D721Med (cell line): ENCODE data around the gene TFIP11.

Experiments used
- DNase-seq: peaks from one replicate; pipeline ENCODE4 v3.0.0; 2011; ENCODE audit warnings: low spot score; ENCODE audit not compliant: insufficient read length
- FAIRE-seq: peaks from 2 replicates; lab custom pipeline; 2011; peaks lifted over from hg19 to GRCh38; lab: Jason Lieb, UNC
- TF ChIP-seq, protein P1 (sequence below): IDR thresholded peaks from 2 replicates; pipeline ENCODE4 v1.5.1; 2012; ENCODE audit warnings: mild to moderate bottlenecking, control low read depth; ENCODE audit not compliant: insufficient read depth; ENCODE audit errors: missing control alignments

TFIP11 gene

DNA sequence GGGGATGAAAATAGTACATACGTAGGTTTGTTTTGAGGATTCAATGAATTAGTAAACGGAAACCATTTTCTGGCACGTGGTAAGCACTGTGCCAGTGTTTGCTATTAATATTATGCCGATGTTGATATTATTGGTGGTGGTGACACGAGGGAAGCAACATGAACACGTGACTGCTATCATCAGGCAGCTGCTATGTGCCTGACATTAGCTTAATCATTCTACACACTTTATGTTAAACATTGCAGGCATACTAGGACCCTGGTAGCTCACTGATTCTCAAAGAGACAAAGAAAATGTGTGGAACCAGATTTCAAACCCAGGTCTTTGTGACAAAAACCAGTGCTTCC, 27.9 kb downstream of the TFIP11 start:
- no peak for FAIRE-seq
- TF ChIP-seq, protein P1, sequence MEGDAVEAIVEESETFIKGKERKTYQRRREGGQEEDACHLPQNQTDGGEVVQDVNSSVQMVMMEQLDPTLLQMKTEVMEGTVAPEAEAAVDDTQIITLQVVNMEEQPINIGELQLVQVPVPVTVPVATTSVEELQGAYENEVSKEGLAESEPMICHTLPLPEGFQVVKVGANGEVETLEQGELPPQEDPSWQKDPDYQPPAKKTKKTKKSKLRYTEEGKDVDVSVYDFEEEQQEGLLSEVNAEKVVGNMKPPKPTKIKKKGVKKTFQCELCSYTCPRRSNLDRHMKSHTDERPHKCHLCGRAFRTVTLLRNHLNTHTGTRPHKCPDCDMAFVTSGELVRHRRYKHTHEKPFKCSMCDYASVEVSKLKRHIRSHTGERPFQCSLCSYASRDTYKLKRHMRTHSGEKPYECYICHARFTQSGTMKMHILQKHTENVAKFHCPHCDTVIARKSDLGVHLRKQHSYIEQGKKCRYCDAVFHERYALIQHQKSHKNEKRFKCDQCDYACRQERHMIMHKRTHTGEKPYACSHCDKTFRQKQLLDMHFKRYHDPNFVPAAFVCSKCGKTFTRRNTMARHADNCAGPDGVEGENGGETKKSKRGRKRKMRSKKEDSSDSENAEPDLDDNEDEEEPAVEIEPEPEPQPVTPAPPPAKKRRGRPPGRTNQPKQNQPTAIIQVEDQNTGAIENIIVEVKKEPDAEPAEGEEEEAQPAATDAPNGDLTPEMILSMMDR: no peak
- no peak for DNase-seq

GRCh38 chr22:26483439-26484359, 28.6 kb downstream of the TFIP11 start, which contains the start of the genes HPS4 and SRRD:
Gene HPS4, minus strand, starts transcription at chr22:26483783. Its CDS starts 2,021 bp downstream, at chr22:26481762.
Gene SRRD, plus strand, starts transcription at chr22:26483877. Its CDS starts 14 bp downstream, at chr22:26483891.
- DNase-seq (peak; percentile 47), FAIRE-seq (no peak)
- TF ChIP-seq, protein P1: no peak

DNA sequence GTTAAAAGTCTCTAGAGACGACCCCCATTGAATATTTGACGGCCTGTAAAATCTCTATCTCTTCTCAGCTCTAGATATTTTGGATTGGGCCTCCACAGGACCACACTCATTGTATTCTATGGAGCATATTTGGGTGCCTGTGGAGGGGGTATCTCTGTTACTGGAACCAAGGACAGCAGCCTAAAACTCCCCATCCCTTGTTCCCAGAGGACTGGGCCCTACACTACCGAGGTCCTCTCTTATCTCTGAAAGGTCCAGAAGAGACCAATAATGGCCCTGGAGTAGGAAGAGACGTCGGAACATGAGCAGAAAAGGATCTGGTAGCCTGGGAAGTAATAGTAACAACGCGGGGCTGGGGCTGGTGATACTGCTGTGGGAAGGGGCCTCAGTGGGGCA, 29.2 kb downstream of the TFIP11 start:
- no peak for FAIRE-seq
- no peak for DNase-seq
- TF ChIP-seq, protein P1: no peak

DNA sequence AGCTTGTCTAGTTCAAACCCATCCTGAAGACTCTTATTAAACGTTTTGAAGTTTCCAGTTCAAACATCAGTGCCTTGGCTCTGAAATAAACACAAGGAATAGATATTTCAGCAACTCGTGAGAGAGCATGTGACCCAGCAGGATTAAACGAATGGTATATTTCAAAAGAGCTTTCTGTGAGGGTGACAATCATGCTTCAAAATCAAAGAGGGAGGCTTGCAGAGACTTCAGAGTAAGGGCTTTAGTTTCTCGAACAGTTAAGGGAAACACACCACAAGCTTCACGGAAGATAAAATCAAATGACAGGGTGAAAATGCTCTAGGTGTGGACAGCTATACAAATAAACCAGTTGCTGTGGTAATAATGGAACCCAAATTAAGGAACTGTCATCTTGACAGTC, 30.1 kb downstream of the TFIP11 start:
- DNase-seq (no peak), FAIRE-seq (no peak)

DNA sequence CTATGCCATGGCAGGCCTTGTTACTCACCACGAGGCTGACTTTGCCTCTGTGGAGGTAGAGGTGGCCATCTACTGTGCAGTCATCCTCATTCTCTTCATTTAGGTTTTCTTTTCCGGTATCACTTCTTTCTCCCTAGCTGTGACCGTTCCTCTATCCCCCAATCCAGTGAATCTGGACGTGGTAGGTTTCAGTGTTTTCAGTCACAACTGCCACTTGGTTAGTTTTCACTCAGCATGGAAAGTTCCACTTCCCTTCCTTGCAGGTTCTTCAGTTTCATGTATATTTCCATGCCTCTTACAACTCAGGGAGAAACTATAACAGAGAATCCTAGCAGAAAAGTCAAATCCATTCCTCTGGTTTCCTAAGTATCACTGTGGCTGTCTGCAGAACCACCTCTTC, 30.6 kb downstream of the TFIP11 start:
- DNase-seq (no peak), FAIRE-seq (no peak)
- TF ChIP-seq, protein P1: no peak

More for the DNA sequence above, 30.1 kb downstream of the TFIP11 start:
- TF ChIP-seq, protein P1: no peak

- FAIRE-seq (no peak), DNase-seq (no peak)
- TF ChIP-seq, protein P1: no peak
Observed at GRCh38 chr22:26481112-26481693, 31.1 kb downstream of the TFIP11 start.

DNA sequence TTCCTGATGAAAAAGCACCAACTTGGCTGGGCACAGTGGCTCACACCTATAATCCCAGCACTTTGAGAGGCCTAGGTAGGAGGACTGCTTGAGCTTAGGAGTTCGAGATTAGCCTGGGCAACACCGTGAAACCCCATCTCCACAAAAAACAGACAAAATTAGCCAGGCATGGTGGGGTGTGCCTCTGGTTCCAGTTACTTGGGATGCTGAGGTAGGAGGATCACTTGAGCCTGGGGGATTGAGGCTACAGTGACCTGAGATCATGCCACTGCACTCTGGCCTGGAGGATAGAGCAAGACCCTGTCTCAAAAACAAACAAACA, 31.7 kb downstream of the TFIP11 start:
- FAIRE-seq (no peak), DNase-seq (no peak)
- TF ChIP-seq, protein P1: no peak
